DMS53 treated with DMSO at 0.1 percent for 48 hours (cell line): Measurements from ENCODE around the gene ARHGAP19.

Source experiments
- DNase-seq: peaks from one replicate; lab custom pipeline; 2025; ENCODE audit not compliant: unreplicated experiment; lab: John Stamatoyannopoulos, UW

ARHGAP19 gene

DNA sequence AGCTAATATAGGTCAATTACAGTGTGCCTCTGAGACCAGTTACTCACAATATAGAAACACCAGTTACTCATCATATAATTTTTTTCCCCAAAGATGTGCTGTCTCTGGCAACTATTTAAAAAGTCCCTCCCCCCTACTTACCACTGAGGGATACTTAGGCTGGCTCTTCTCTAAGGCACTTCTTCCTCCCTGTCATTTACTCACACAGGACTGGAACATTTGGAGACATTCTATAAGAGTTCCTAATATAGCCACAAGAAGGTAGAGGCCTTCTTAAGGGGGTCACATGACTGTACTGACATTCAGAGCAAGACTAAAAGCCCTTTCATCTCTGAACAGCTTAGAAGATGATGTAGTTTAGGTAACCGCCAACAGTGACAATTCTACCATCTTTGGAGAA, 62.3 kb downstream of the ARHGAP19 start:
- no peak for DNase-seq

DNA sequence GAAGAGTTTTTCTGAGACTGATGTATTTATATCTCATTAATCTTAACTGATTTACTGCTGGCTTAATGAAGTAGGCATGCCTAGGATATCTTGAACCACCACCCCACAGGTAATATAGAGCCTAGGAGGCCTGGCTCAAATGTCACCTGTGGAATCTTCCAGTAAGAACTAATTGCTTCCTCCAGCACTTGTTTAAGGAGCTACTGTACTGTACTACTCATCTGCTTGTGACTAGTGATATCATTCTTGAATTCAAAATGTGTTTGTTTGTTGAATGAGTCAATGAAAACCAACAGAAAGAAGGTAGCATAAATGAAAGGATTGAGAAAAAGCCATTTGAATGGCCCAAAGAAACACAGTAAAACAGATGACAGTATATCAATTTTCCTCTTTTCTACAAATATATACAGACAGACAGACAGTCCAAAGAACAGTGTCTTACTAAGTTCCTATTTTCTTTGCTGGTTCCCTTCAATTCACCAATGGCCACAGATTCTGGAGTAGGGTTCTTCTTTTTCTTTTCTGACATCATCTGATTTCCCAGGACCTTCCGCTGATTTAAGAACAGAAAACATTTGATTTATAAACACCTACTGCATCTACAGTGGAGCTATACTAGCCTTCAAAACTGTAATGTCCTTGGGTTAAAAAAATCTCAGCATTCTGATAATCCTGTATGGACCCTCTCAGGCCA, 63.0 kb downstream of the ARHGAP19 start:
- peak; percentile 20 for DNase-seq

DNA sequence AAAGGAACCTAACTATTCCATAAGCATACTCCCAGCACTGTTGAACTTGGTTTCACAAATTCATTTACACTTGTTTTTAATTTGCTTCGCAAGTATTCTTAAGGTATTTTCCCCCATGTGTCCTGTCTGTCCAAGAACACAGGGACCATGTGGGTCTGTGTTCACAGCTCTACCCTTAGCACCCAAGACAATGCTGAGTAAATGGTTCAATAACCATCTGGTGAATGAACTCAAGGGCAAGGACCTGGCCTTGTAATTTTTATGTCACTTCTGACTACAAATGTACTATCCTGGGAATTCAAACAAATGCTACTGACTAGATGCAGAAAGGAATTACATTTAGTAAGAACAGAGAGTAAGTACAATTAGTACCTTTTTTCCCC, 63.7 kb downstream of the ARHGAP19 start:
- DNase-seq = no peak

DNA sequence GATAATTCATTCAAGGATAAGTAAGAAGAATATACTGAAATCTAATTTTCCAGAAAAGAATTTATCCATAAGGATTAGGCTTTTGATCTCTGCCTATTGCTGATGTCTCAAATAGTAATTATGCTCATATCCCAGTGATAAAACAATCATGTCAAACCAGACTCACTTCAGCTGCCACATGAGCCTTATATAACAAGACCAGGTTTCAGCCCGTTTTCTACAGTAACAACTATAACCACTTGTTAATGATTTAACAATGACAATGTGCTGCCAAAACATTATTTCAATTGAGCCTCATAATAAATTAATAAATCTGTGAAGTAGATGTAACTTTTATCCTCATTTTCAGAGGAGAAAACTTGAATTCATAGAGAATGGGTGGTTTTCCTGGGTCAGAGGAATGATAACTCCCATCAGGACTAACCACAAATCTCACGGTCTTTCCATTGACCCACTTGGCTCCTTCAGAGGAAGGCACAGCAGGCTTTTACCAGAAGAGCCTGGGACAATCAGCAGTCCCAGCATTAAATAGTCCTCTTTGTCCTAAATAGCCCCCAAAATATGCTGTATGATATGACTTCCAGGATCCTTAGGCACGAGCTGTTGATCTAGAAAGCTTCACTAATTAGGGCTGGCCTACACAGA, 64.2 kb downstream of the ARHGAP19 start:
- no peak for DNase-seq

DNA sequence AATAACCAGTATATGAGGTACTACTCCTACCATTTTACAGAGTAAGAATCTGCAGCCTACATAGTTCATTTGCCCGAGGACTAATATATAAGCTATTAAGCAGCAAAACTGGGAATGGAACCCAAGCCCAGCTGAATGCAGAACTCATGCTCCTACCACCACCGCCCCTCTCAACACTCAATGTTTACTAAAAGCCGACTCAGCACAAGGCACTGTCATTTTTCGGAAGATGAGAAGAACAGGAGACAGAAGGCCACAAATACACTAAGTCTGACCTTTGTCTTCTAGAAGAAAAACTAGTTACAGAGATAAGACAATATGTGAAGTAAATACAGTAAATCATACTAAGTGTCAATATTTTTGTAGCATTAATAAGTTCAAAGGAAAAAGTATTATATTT, 66.0 kb downstream of the ARHGAP19 start:
- DNase-seq = no peak

DNA sequence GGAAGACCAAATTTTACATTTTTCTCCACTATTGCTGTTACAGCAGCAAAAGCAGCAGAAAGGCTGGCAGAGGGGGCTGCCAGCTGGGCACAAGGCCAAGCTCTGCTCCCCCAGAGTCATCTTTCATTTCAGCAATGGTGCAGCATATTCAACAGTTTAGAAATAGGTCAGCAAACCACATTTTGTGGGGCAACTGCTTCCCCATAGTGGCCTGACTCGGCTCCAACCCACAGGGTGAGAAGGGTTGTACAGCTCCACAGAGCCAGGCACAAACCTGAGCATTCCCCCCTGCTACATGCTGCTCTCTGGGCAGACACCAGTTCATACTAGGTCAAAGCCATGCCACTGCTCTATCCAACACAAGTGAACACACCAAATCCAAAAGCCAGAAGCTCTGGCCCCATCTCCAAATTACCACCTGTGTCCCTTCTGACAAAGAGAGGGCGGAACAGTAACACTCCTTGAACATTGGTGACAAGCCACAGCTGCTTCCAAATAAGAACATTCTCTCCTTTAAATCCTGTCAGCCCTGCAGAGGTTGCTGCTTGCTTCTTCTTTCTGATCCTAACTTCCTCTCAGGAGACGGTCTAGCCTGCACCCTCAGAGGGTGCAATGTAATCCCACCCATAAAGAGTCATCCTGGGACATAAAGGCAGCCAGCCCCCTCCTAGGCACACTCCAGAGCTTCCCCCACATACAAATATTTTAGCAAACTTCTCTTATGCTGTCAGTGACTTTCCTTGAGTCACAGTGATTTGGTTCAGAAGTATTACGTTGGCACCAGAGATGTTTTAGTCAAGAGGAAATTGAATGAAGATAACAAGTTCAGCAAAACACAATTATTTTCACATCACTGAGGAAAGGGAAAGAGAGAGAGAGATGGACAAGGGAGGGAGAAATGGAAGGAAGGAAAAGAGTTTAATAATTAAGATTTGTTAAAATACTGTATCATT, 67.7 kb downstream of the ARHGAP19 start:
- DNase-seq = no peak

DNA sequence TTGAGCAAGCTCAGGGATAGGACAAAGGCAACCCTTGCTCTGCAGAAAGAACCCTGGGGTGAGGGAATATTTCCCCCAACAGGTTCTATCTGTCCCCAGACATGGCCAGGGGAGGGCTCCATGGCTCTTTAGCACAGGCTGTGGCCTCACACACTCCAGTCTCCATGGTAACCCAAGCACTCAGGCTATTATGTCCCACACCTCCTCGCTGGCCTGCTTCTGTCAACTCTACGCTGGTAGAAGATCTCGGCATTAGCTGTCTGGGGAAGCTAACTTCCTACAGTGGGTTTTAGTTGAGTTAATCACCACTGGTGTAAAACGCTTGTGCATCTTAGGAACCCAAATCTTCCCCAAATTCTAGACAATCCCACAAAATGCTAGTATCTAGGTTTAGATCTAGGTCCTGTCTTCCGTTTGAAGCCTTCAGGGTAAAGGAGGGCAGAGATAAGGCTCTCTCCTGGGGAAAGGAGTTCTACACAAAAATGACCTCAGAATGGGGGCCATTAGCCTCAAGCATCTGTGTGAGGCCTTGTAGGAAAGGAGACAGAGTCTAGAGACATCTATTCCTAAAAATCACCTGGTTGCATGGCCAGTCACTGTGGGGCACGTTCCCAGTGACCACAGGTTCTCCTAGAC, 70.0 kb downstream of the ARHGAP19 start:
- DNase-seq = no peak

DNA sequence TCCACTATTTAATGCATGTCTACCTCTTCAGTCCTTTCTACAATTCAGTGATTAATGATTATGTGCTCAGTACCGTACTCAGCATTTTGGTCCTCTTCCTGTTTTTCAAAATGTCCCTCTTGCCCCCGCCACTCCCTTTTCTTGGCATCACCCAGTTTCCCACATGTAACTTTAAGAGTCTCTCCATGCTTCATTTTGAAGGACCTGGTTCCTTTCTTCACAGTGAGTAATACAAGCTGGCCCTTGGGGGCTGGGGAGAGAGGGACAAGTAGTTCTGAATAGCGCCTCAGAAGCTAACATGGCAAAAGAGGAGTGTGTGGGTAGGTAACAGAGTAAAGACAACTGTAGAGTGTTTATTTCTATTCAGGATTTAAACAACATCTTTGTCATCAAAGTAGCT, 72.1 kb downstream of the ARHGAP19 start:
- DNase-seq = no peak

DNA sequence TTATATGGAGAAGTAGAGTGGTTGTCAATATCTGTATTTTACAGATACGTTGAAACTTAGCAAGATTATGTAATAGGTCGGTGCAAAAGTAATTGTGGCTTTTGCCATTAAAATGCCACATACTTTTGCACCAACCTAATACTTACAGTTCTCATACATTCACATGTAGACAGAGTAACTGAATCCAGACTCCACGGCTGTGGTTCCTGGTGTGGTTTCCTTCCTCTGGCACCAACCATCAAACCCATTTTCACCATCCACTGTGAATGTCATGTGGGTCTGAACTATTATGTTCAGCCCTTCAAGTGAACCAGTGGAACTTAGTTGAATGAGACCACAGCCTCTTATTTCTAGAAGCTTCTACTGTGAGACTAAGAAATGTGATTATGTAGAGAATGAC, 75.1 kb downstream of the ARHGAP19 start:
- no peak for DNase-seq

DNA sequence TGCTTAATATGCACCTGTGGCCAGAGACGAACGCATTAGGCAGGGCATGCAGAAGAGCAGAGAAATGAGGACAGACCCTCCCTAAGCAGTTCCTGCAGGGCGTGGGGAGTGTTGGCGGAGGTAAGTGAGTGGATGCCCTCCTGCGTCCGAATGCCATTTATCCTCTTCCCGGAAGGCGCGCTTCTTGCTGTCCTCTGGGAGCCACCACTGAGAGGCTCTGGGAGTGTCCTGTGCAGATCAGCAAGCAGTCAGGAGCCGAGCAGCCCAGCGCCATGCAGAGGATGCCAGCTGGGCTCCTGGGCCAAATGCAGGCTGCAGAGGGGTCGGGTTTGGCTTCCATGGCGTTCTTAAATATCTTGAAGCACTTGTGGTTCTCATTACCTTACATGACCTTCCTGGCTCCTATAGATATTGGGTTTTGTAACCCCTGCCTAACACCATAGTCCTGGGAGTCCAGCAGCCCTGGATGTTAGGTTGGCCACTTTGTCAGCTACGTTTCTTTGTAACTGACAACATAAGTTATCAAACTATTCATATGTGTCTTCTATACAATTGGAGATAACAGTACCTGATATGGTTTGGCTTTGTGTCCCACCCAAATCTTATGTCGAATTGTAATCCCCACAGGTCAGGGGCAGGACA, 76.7 kb downstream of the ARHGAP19 start:
- DNase-seq = no peak

DNA sequence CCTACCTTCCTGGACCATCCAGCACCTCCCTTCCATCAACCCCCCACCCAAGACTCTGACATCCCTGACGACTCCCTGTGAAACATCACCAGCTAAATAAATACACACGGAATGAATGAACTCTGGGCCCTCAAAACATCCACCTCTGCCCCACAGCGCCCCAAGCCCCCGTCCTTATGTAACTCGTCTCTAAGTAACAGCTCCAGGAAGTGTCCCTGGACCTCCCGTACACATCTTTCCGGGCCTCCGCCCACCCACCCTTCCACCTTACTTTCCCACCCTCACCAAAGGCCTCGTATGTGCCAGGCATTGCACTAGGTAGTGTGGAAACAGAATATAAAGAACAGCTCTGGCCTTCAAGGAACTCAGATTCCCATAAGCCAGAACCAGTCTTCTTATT, 79.0 kb downstream of the ARHGAP19 start:
- no peak for DNase-seq

DNA sequence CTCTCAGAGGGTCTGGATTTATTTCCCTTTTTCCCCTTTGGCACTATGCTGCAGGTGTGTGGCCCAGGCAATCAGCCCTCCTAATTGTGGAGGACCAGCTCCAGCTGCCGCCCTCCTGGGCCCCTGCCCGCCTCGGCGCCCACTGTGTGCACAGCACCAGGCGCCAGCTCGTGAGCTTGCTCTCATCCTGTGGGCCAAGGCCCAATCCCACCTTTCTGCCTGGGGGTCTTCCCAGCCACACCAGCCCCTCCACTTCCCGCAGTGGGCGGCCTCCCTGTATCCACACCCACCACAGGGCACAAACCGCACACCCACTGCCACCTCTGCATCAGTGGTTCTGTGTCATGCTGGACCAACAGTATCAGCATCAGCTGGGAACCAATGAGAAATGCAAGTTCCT, 81.2 kb downstream of the ARHGAP19 start:
- DNase-seq = no peak

DNA sequence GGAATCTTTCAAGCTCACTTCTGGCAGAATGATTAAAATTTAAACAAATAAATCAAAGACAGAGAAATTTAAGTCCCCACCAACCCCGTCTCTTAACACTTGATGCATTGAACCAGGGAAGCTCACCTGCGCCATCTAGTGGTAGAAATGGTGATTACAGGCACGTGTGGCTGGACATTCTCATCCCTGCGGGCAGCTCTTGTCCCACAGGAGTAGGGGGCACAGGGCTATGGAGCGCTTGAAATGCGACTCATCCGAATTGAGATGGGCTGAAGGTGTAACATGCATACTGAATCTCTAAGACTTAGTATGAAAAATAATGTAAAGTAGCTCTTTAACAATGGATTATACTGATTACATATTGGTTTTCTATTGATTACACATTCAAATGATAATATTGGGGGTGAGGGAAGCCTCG, 81.9 kb downstream of the ARHGAP19 start:
- DNase-seq = peak; percentile 47

DNA sequence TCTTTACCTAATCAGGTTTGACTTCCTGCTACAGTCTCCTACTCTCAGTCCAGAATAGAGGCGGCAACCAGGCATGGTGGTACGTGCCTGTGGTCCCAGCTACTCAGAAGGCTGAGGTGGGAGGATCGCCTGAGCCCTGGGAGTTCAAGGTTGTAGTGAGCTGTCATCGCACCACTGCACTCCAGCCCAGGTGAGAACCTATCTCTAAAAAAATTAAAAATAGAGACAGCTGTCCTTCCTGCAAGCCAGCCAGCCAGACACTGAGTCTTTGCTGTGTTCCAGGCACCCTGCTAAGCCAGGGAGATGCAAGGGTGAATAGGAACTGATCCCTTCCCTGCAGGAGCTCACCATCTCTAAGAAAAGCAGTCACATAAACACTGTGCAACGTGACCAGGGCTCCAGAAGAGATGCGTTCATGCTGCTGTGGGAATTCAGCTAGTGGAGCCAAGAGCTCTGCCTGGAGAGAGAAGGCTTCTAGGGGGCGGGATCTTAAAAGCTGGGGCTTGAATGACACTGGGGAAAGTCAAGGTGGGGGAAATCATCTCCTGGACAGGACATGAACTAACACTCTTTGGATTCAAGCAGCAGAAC, 84.6 kb downstream of the ARHGAP19 start:
- DNase-seq = no peak

DNA sequence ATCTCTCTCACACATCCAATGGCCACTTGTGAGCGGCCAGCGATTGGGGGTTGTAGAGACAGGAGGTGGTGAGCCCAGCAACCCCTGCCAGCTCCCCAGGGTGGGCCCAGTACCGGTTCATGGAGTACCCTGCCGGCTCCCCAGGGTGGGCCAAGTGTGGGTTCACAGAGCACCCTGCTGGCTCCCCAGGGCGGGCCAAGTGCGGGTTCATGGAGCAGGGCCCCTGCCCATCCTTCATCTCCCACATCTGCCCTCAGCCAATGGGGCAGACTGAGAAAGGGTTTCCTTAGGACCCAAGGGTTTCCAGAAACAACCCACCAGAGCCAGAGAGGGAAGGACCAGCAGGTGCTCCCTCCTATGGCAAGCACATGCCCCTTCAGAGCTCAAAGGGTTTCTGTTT, 85.3 kb downstream of the ARHGAP19 start:
- no peak for DNase-seq

DNA sequence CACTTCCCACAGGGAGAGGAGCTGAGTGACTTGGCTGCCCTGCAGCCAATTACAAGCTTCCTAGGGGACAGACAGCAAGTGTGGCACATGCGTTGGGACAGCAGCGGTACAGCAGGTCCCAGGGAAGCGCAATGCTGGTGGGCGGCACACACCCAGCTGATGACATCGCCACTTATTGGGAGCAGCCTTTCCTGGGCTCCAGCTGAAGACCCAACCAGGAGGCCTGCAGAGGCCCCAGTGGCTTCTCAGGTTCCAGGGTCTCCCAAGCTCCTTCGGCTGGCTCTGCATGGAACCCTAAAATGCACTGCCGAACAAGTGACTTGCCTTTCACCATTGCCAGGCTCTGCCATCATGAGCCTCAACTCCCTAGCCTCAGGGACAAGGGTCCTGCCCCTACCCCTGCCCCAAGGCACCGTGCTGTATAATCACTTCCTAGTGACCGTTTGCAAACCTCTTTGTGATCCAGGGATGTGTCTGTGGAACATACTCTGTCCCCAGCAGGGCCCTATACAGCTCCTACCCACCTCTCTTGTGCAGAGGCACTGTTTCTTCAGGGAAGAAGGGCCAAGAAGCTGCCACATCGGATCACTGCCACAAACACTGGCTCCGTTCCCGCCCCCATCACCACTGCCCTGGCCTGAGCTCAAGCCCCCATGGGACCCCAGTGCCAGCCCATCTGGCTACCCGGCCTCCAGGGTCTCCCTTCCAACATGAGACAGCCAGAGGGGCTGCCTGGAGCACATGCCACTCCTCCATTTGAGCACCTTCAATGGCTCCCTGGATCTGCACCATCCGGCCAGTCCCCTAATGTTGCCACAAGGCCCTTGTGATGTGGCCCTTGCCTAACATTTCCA, 87.4 kb downstream of the ARHGAP19 start:
- no peak for DNase-seq

DNA sequence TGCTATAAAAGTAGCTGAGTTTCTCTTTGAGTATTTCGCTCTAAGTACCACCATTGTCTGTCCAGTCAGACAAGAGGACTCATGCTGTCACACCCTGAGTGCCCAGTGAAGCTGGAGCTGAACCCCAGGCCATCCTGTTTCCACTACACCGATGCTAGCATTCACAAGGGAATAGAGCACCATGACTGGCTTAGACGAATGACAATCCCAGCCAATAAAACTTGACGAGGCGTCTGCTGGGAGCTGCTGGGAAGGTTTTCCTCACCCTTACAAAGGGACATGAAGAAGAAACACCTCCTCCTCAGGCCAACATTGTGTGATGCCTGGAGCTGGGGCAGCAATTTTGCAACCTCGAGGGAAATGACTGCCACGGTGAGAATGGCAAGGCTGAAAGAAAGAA, 89.2 kb downstream of the ARHGAP19 start:
- no peak for DNase-seq

DNA sequence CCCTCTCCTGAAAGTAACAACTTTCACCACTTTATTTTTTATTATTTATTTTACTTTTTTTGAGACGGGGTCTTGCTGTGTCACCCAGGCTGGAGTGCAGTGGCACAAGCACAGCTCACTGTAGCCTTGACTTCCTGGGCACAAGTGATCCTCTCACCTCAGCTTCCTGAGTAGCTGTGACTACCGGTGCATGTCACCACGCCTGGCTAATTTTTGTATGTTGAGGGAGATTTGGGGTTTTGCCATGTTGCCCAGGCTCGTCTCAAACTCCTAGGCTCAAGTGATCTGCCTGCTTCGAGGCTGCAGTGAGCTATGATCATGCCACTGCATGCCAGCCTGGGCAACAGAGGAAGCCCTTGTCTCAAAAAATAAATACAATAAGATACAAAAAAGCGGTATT, 91.8 kb downstream of the ARHGAP19 start:
- DNase-seq = no peak

DNA sequence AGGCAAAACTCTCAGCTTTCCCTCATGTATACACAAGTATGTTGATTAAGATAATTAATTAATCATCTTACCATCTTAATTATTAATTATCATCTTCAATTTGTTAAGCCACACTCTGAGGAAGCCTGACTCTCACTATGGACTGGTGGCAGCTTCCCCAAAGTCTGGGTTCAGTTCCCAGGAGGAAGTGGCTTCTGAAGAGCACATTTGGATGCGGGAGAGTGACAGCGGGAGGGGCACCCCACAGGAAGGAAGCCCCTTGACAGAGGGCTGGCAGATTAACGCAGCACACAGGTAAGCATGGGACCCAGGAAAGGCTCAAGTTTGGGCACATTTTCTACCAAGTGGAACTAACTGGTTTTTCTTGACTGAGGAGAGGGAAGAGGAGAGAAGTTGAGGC, 93.3 kb downstream of the ARHGAP19 start:
- DNase-seq = no peak

DNA sequence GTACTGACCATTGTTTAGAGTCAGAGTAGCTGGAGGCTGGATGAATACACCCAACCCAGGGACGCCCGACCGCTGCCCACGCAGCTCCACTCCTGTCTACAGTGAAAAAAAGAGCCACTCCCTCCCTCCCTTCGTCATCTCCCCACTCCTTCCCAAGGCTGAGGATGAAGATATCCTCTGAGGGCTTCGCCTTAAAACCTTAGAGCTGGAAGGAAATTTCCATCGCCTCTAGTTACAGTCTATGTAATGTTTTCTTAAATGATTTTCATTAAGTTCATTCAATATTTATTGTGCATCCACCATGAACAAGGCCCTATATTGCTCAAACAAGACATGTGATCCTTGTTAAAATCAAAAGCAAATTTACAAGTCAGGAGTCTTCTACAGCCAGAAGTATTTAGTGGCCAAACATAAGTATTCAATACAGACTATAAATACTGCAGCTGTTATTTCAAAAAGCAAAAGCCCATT, 95.4 kb downstream of the ARHGAP19 start:
- DNase-seq = no peak
